Stimulated activated CD8-positive, alpha-beta memory T cell treated with anti-CD3 and anti-CD28 coated beads, Interleukin-2, amount 100 ng/mL, for 48 hours (primary cell): ENCODE results near the gene GRM4.

Experiments used
- DNase-seq, 2 donors: peaks; one replicate each; pipeline ENCODE4 v3.0.0-alpha.2; 2020; ENCODE audit warnings: low read depth in 2 of 2

GRM4 gene

GRCh38 chr6:34143196-34143883 lies 2.5 kb downstream of the GRM4 start:
- no peak for DNase-seq

- DNase-seq, result no peak
These were observed 3.6 kb downstream of the GRM4 start for GRCh38 chr6:34142061-34142998.

- DNase-seq, result no peak
These were observed 5.8 kb downstream of the GRM4 start for GRCh38 chr6:34140075-34140474.

GRCh38 chr6:34138914-34139510 lies 6.9 kb downstream of the GRM4 start:
- DNase-seq, result no peak

- no peak for DNase-seq
These were observed 7.7 kb downstream of the GRM4 start for GRCh38 chr6:34138191-34138590.

- DNase-seq, result no peak
These were observed 10.3 kb downstream of the GRM4 start for GRCh38 chr6:34135541-34135940.

- no peak for DNase-seq
These were observed 13.3 kb downstream of the GRM4 start for GRCh38 chr6:34132486-34133185.

GRCh38 chr6:34131326-34132290 lies 14.3 kb downstream of the GRM4 start:
- DNase-seq, result no peak

- no peak for DNase-seq
These were observed 15.0 kb downstream of the GRM4 start for GRCh38 chr6:34130862-34131261.

- DNase-seq, result no peak
These were observed 16.1 kb downstream of the GRM4 start for GRCh38 chr6:34129753-34130152.

- no peak for DNase-seq
These were observed 17.8 kb downstream of the GRM4 start for GRCh38 chr6:34128045-34128444.

GRCh38 chr6:34126419-34126818 lies 19.5 kb downstream of the GRM4 start:
- DNase-seq, result no peak

- no peak for DNase-seq
These were observed 19.9 kb downstream of the GRM4 start for GRCh38 chr6:34125939-34126338.

GRCh38 chr6:34120953-34121675 lies 24.8 kb downstream of the GRM4 start:
- no peak for DNase-seq

- DNase-seq, result no peak
These were observed 30.0 kb downstream of the GRM4 start for GRCh38 chr6:34115915-34116314.

GRCh38 chr6:34115403-34115795 lies 30.5 kb downstream of the GRM4 start:
- DNase-seq, result no peak

- no peak for DNase-seq
These were observed 31.0 kb downstream of the GRM4 start for GRCh38 chr6:34114695-34115402.

GRCh38 chr6:34113532-34113931 lies 32.4 kb downstream of the GRM4 start:
- no peak for DNase-seq

- no peak for DNase-seq
These were observed 33.8 kb downstream of the GRM4 start for GRCh38 chr6:34112126-34112525.

- no peak for DNase-seq
These were observed 35.3 kb downstream of the GRM4 start for GRCh38 chr6:34110610-34111009.
